Measurements from ENCODE around the gene ABCB6. TPM values are rescaled to one million over a fixed set of nuclear protein-coding genes. Genes with fewer than 3 reads are reported as not detected.

ABCB6 gene
- total RNA-seq, 6 experiments from 2014 or later, result 12.5 to 16.5 (median 13.9) TPM

DNA sequence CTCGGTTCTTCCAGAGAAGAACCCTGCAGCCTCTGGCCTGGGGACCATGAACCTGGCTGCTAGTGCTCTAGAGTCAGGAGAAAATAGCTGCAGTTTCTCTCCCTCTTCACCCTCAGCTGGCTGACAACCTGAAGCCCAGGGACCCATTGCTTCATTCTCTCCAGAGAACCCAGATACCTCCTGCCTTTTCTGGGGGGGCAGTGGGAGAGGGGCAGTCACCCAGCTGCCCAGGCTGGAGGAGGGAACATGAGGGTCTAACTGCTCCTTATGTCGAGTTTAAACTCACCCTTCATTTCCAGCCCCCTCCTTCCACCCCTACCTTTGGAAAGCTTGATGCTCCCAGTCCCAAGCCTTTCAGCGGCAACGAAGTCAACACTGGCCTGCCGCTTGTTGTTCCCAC lies 19.8 kb downstream of the ABCB6 start:
- Mint-ChIP-seq H3K4me1 (ENCODE audit: low read depth) (no peaks in the 10 kb centered on the region), H3K27me3 (ENCODE audit: insufficient read depth) (peaks cover 18% of the 10 kb centered on the region), H3K9me3 (no peaks in the 10 kb centered on the region), H3K36me3 (ENCODE audit: low read depth) (no peaks in the 10 kb centered on the region), H3K4me3 (no peak overlapping the region), H3K27ac (no peak overlapping the region)
- DNase-seq, result no peak
- TF ChIP-seq, protein P1, sequence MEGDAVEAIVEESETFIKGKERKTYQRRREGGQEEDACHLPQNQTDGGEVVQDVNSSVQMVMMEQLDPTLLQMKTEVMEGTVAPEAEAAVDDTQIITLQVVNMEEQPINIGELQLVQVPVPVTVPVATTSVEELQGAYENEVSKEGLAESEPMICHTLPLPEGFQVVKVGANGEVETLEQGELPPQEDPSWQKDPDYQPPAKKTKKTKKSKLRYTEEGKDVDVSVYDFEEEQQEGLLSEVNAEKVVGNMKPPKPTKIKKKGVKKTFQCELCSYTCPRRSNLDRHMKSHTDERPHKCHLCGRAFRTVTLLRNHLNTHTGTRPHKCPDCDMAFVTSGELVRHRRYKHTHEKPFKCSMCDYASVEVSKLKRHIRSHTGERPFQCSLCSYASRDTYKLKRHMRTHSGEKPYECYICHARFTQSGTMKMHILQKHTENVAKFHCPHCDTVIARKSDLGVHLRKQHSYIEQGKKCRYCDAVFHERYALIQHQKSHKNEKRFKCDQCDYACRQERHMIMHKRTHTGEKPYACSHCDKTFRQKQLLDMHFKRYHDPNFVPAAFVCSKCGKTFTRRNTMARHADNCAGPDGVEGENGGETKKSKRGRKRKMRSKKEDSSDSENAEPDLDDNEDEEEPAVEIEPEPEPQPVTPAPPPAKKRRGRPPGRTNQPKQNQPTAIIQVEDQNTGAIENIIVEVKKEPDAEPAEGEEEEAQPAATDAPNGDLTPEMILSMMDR (IDR thresholded peaks at IDR 0.05), result no peak

DNA sequence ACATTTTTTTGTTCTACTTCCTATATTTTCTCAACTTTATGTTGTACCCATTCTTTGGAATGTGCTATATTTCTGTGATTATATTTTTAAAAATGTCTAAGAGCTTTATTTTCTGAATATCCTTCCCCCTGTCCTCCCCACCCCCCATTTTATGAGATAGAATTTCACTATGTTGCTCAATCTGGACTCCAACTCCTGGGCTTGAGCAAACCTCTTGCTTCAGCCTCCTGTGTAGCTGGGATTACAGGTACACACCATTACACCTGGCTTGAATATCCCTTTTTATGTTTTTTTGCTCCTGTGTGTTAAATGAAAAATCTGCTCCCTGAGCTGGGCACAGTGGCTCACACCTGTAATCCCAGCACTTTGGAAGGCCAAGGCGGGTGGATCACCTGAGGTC lies 21.4 kb downstream of the ABCB6 start:
- H3K36me3 Mint-ChIP-seq (ENCODE audit: low read depth), result no peaks in the 10 kb centered on the region
- H3K4me1 Mint-ChIP-seq (ENCODE audit: low read depth), result no peaks in the 10 kb centered on the region
- H3K9me3 Mint-ChIP-seq, result no peaks in the 10 kb centered on the region

DNA sequence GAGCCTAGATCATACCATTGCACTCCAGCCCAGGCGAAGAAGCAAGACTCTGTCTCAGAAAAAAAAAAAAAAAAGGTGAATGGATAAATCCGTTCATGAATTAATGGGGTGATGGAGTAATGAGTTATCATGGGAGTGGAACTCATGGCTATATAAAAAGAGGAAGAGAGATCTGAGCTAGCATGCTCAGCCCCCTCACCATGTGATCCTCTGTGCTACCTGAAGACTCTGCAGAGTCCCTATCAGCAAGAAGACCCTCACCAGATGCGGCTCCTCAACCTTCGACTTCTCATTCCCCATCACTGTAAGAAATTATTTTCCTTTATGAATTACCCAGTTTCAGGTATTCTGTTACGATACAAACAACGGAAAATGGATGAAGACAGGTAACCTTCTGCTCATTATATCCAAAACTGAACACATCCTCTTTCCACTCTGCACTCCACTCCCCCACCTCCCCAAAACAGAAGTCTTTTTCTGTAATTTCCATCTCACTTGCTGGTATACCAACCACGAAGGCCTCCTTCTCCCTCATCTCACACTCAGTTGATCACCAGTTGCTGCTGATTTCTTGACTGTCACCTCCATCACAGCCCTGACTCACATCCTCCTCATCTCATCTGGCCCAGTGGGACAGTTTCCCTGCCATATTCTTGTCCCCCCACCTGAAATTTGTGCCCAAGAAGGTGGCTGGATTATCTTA lies 31.9 kb downstream of the ABCB6 start:
- Mint-ChIP-seq H3K36me3 (ENCODE audit: low read depth) (peaks cover 22% of the 10 kb centered on the region), H3K4me3 (no peak overlapping the region), H3K9me3 (no peaks in the 10 kb centered on the region), H3K27me3 (ENCODE audit: insufficient read depth) (peaks cover 2% of the 10 kb centered on the region), H3K27ac (no peak overlapping the region), H3K4me1 (ENCODE audit: low read depth) (no peaks in the 10 kb centered on the region)
- no peak for DNase-seq
- TF ChIP-seq, protein P1 (IDR thresholded peaks at IDR 0.05), result no peak

More for the DNA sequence above, 21.4 kb downstream of the ABCB6 start:
- DNase-seq, result no peak
- H3K27me3 Mint-ChIP-seq (ENCODE audit: insufficient read depth), result peaks cover 18% of the 10 kb centered on the region
- no peak overlapping the region for H3K27ac Mint-ChIP-seq
- H3K4me3 Mint-ChIP-seq, result no peak overlapping the region
- TF ChIP-seq, protein P1 (IDR thresholded peaks at IDR 0.05), result no peak

DNA sequence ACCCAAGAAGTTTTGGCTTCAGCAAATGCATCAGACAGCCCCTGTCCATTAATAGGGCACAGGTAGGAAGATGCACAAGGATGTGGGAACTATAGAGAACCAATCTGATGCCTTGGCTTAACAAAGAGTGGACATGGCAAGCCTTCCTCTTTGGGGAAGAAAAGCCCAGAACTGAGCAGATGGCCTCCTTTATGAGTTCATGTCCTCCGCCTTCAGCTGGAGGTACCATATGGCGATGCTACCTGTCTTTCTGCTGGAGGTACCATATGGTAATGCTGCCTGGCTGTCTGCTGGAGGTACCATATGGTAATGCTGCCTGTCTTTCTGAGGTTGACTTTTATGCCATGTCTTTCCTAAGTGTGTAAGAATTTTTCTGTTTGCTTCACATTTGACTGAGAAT lies 34.6 kb downstream of the ABCB6 start:
- H3K27ac Mint-ChIP-seq, result no peak overlapping the region

DNA sequence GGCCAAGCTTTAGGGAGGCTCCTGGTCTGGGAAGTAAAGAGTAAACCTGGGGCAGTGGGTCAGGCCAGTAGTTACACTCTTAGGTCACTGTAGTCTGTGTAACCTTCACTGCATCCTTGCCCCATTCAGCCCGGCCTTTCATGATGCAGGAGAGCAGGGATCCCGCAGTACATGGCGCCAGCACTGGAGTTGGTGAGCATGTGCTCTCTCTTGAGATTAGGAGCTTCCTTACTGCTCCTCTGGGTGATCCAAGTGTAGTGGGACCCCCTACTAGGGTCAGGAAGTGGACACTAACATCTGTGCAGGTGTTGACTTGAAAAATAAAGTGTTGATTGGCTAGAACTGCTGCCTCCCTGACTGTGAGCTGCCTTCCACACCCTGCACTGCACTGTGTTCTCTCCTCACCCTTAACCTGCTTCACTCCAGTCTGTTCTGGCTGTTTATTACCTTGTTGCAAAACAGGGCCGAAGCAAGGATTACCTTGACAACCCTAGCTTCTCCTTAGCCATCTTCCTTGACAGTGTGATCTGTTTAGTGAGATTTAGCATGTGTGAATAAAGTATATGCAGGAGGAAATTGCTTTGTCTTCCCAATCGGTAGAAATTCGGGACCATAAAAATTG lies 35.5 kb downstream of the ABCB6 start:
- DNase-seq, result no peak
- peaks cover 38% of the 10 kb centered on the region for H3K36me3 Mint-ChIP-seq (ENCODE audit: low read depth)
- H3K27me3 Mint-ChIP-seq (ENCODE audit: insufficient read depth), result peaks cover 2% of the 10 kb centered on the region; the same call in 1 of the 2 replicates
- no peak overlapping the region for H3K4me3 Mint-ChIP-seq
- no peaks in the 10 kb centered on the region for H3K9me3 Mint-ChIP-seq
- peaks cover 7% of the 10 kb centered on the region for H3K4me1 Mint-ChIP-seq (ENCODE audit: low read depth)
- H3K27ac Mint-ChIP-seq, result no peak overlapping the region
- TF ChIP-seq, protein P1 (IDR thresholded peaks at IDR 0.05), result no peak

More for the DNA sequence above, 34.6 kb downstream of the ABCB6 start:
- TF ChIP-seq, protein P1 (IDR thresholded peaks at IDR 0.05), result no peak
- no peak for DNase-seq
- Mint-ChIP-seq H3K4me1 (ENCODE audit: low read depth) (peaks cover 4% of the 10 kb centered on the region), H3K27me3 (ENCODE audit: insufficient read depth) (peaks cover 2% of the 10 kb centered on the region), H3K9me3 (no peaks in the 10 kb centered on the region), H3K36me3 (ENCODE audit: low read depth) (peaks cover 35% of the 10 kb centered on the region), H3K4me3 (no peak overlapping the region)
